Sigmoid colon (tissue), 7 donors: ENCODE data around the gene RALGAPB. TPM values are rescaled to one million over a fixed set of nuclear protein-coding genes. Genes with fewer than 3 reads are reported as not detected.

Source experiments
- DNase-seq: peaks from one replicate; pipeline ENCODE4 v3.0.0-alpha.2; 2019
- H3K27ac ChIP-seq, 4 donors: fragments of 200-600 bp; sonication (generic); one replicate each; pipeline ENCODE4 v1.5.1; 2016 to 2019; ENCODE audit warnings: mild to moderate bottlenecking in 1 of 4
- H3K27me3 ChIP-seq, 3 donors: fragments of 200-600 bp; sonication (generic); one replicate each; pipeline ENCODE4 v1.5.1; 2019; ENCODE audit warnings: mild to moderate bottlenecking in 1 of 3
- H3K36me3 ChIP-seq, 4 donors: fragments of 200-600 bp; sonication (generic); one replicate each; pipeline ENCODE4 v1.5.1; 2016 to 2019
- H3K4me1 ChIP-seq, 4 donors: fragments of 200-600 bp; sonication (generic); one replicate each; pipeline ENCODE4 v1.5.1; 2017 to 2019
- H3K4me3 ChIP-seq, 4 donors: fragments of 200-600 bp; sonication (generic); one replicate each; pipeline ENCODE4 v1.5.1; 2017 to 2019; ENCODE audit warnings: mild to moderate bottlenecking in 2 of 4, moderate library complexity in 1 of 4
- H3K9me3 ChIP-seq, 4 donors: fragments of 200-600 bp in 3 of 4; sonication (generic) in 3 of 4; one replicate each; pipeline versions ENCODE4 v1.5.1 to v1.6.1; 2013 to 2019
- EP300 ChIP-seq, 4 donors: sonication (generic); formaldehyde crosslinking; IDR thresholded peaks; one replicate each; pipeline ENCODE4 v1.6.1; 2017; ENCODE audit warnings: antibody characterized with exemption in 4 of 4
- POLR2A ChIP-seq, 2 donors: fragments of 450-650 bp; IDR thresholded peaks; one replicate each; pipeline ENCODE4 v1.6.1; 2016; ENCODE audit warnings: antibody characterized with exemption in 2 of 2, mild to moderate bottlenecking in 2 of 2, moderate library complexity in 2 of 2
- POLR2AphosphoS5 ChIP-seq, 4 donors: sonication (generic); formaldehyde crosslinking; IDR thresholded peaks; one replicate each; pipeline ENCODE4 v1.6.1; 2017; ENCODE audit warnings: antibody characterized with exemption in 4 of 4
- WGBS, 2 donors: extraction: QIAGEN DNeasy Blood & Tissue Kit; methylation state at CpG; one replicate each; pipeline ENCODE4 v1.1.7; 2013; 5-methylcytosine and 5-hydroxymethylcytosine counted together
- intact Hi-C: fragments of 100-400 bp; cut with DNase I; formaldehyde crosslinking; loops from one replicate; pipeline ENCODE4 v1.15.1; 2023
- polyA plus RNA-seq, 3 donors: library from polyadenylated mRNA; stranded (reverse); fragments of 200-250 nt; gene quantifications; one replicate each; pipeline ENCODE4 v1.2.3, GENCODE V29; 2013
- total RNA-seq, 4 donors: library from RNA; depleted of rRNA; stranded (reverse); fragments of >200 nt; gene quantifications; one replicate each; pipeline ENCODE4 v1.1.0, GENCODE V29; 2016
- TF ChIP-seq, protein P1 (sequence below), 4 experiments: fragments of 450-650 bp in 3 of 4; fragments of 200-600 bp in 1 of 4; IDR thresholded peaks; one replicate each; pipeline ENCODE4 v1.5.1; 2016 to 2019; ENCODE audit warnings: antibody characterized with exemption in 4 of 4, mild to moderate bottlenecking in 3 of 4, moderate library complexity in 2 of 4
- donor health status: healthy with polysubstance abuse.
- donor health status: Bipolar disorder and iron deficiency.
- donor health status: healthy.

The RALGAPB gene
- total and polyA plus RNA-seq, 7 donors, result 7.2 to 37.9 (median 29.3) TPM

- Histone ChIP-seq H3K4me1 (peaks cover 0 to 21% (median 15%) of the 10 kb centered on the region in 4 donors), H3K27ac (peak overlapping the region in 1 of 4 donors; percentile 88)
These were observed 24.5 kb upstream of the RALGAPB start for GRCh38 chr20:38447931-38448675.

DNA sequence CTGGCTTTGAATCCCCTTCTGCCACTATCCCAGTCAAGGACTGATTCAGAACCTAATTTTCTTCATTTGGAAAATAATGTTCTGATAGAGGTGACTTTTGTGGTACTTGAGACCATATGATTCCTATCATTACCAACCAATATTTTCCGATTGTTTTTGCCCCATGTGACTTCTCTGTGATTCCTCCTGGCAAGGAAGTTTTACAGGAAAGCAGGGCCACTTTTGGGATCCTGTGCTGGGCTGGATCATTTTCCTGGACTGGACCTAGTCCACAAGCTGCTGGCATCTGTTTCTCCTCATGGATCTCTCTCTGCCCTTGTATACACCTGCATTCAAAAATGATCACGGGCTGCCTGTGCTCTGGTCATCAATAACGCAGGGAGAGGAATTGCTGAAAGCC is 23.6 kb upstream of the RALGAPB start:
- TF ChIP-seq, protein P1, sequence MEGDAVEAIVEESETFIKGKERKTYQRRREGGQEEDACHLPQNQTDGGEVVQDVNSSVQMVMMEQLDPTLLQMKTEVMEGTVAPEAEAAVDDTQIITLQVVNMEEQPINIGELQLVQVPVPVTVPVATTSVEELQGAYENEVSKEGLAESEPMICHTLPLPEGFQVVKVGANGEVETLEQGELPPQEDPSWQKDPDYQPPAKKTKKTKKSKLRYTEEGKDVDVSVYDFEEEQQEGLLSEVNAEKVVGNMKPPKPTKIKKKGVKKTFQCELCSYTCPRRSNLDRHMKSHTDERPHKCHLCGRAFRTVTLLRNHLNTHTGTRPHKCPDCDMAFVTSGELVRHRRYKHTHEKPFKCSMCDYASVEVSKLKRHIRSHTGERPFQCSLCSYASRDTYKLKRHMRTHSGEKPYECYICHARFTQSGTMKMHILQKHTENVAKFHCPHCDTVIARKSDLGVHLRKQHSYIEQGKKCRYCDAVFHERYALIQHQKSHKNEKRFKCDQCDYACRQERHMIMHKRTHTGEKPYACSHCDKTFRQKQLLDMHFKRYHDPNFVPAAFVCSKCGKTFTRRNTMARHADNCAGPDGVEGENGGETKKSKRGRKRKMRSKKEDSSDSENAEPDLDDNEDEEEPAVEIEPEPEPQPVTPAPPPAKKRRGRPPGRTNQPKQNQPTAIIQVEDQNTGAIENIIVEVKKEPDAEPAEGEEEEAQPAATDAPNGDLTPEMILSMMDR (IDR thresholded peaks at IDR 0.05), result no peak
- TF ChIP-seq POLR2A (IDR thresholded peaks at IDR 0.05) (no peak), POLR2AphosphoS5 (IDR thresholded peaks at IDR 0.05) (no peak), EP300 (IDR thresholded peaks at IDR 0.05) (no peak)
- 92% methylated on average over 3 of the region's 3 CpGs for WGBS, 2 donors
- Histone ChIP-seq H3K4me3 (no peak overlapping the region), H3K4me1 (peaks cover 0 to 21% (median 15%) of the 10 kb centered on the region in 4 donors), H3K9me3 (no peaks in the 10 kb centered on the region), H3K36me3 (peaks cover 0 to 30% (median 9%) of the 10 kb centered on the region in 4 donors), H3K27me3 (no peaks in the 10 kb centered on the region), H3K27ac (no peak overlapping the region)
- intact Hi-C loops, result no loop called here
- DNase-seq, result no peak

More at GRCh38 chr20:38447931-38448675, 24.5 kb upstream of the RALGAPB start:
- DNase-seq, result no peak
- Histone ChIP-seq H3K36me3 (peaks cover 0 to 30% (median 9%) of the 10 kb centered on the region in 4 donors), H3K9me3 (no peaks in the 10 kb centered on the region), H3K4me3 (no peak overlapping the region), H3K27me3 (no peaks in the 10 kb centered on the region)
- no peak for TF ChIP-seq POLR2AphosphoS5 (IDR thresholded peaks at IDR 0.05)
- TF ChIP-seq, protein P1 (IDR thresholded peaks at IDR 0.05), result no peak
- TF ChIP-seq EP300 (IDR thresholded peaks at IDR 0.05), result no peak
- WGBS, 2 donors, result 67 to 78% methylated on average over 10 of the region's 10 CpGs
- intact Hi-C loops, result no loop called here

- DNase-seq, result no peak
- H3K4me3 ChIP-seq, result no peak overlapping the region
- H3K27me3 ChIP-seq, result no peaks in the 10 kb centered on the region
- intact Hi-C loops, result no loop called here
- H3K9me3 ChIP-seq, result no peaks in the 10 kb centered on the region
- TF ChIP-seq POLR2A (IDR thresholded peaks at IDR 0.05) (no peak), EP300 (IDR thresholded peaks at IDR 0.05) (no peak), POLR2AphosphoS5 (IDR thresholded peaks at IDR 0.05) (no peak)
- TF ChIP-seq, protein P1 (IDR thresholded peaks at IDR 0.05), result no peak
- 92 to 94% methylated on average over 7 of the region's 7 CpGs for WGBS, 2 donors
- H3K27ac ChIP-seq, result no peak overlapping the region
- H3K4me1 ChIP-seq, result peaks cover 0 to 21% (median 15%) of the 10 kb centered on the region in 4 donors
- H3K36me3 ChIP-seq, result peaks cover 0 to 30% (median 9%) of the 10 kb centered on the region in 4 donors
These were observed 22.1 kb upstream of the RALGAPB start for GRCh38 chr20:38450412-38450975.

GRCh38 chr20:38452880-38453624 is 19.6 kb upstream of the RALGAPB start:
- no peaks in the 10 kb centered on the region for H3K27me3 ChIP-seq
- DNase-seq, result peak; percentile 39
- 92% methylated on average over 18 to 19 of the region's 19 CpGs for WGBS, 2 donors
- TF ChIP-seq, protein P1 (IDR thresholded peaks at IDR 0.05), result no peak
- TF ChIP-seq POLR2A (IDR thresholded peaks at IDR 0.05) (no peak), POLR2AphosphoS5 (IDR thresholded peaks at IDR 0.05) (no peak), EP300 (IDR thresholded peaks at IDR 0.05) (no peak)
- intact Hi-C loops, result no loop called here
- peaks cover 0 to 30% (median 9%) of the 10 kb centered on the region in 4 donors for H3K36me3 ChIP-seq
- no peak overlapping the region for H3K4me3 ChIP-seq
- peak overlapping the region in 1 of 4 donors; percentile 42 for H3K27ac ChIP-seq
- peaks cover 0 to 2% (median under 1%) of the 10 kb centered on the region in 4 donors for H3K4me1 ChIP-seq
- H3K9me3 ChIP-seq, result no peaks in the 10 kb centered on the region
